ENCODE data around the gene TAS2R8.
A peak's percentile ranks its signal among the peaks of the same experiment; 100 is the strongest.
"Not testable (repeated sequence)": the region's sequence is repeated elsewhere in the genome, so short reads cannot be mapped to it uniquely, and the experiment has no call there.

Gene TAS2R8, protein sequence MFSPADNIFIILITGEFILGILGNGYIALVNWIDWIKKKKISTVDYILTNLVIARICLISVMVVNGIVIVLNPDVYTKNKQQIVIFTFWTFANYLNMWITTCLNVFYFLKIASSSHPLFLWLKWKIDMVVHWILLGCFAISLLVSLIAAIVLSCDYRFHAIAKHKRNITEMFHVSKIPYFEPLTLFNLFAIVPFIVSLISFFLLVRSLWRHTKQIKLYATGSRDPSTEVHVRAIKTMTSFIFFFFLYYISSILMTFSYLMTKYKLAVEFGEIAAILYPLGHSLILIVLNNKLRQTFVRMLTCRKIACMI

DNA sequence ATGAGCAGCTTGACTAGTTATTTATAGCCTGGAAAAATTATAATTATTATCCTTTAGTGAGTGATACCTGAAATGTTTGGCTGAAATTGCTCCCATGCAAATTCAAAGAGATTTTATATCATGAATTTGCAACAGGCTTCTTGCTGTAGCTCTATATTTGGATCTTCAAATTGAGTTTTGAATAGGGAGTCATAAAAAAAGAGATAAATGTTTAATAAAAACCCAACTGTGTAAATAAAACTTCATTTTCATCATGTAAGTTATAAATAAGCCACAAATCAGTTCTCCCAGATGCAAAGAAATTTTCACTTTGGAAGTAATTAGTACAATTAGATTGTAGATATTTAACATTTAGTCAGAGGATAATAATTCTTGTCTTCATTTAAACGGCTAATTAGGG lies at the start of gene TAS2R8:
TAS2R8 (minus strand) TSS at position 101 of the 400 bp plus-strand sequence. CDS start 306 bp downstream, outside the sequence.
- DNase-seq, result no peak

DNA sequence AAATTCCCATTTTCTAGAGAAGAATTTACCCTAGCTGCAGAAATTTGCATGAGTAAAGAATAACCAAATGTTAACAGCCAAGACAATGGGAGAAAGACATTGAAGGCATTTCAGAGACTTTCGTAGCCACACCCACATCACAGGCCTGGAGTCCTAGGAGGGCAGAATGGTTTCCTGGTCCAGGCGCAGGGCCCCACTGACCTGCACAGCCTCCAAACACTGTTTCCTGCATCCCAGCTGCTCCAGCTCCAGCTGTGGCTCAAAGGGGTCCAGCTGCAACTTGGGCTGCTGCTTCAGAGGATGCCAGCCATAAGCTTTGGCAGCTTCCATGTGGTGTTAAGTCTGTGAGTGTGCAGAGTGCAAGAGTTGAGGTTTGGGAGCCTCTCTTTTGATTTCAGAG lies 48.7 kb upstream of the TAS2R8 start:
- DNase-seq, result no peak

DNA sequence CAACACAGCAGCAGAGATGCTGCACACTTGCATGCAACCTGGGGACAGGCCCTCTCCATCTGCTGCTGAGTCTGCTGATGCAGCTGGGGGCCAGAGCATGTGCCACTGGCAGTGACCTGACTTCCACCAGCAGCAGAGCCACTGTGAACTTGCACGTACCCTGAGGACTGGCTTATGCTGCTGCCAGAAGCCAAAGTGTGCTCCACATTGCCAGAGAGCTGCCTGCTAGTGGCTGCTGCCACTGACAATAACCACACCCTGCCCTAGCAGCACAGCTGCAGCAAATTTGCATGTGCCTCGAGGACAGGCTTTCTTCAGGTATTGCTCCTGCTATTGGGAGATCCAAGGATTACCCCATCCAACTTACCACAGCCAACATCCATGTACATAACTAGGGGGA lies 46.7 kb upstream of the TAS2R8 start:
- no peak for DNase-seq

DNA sequence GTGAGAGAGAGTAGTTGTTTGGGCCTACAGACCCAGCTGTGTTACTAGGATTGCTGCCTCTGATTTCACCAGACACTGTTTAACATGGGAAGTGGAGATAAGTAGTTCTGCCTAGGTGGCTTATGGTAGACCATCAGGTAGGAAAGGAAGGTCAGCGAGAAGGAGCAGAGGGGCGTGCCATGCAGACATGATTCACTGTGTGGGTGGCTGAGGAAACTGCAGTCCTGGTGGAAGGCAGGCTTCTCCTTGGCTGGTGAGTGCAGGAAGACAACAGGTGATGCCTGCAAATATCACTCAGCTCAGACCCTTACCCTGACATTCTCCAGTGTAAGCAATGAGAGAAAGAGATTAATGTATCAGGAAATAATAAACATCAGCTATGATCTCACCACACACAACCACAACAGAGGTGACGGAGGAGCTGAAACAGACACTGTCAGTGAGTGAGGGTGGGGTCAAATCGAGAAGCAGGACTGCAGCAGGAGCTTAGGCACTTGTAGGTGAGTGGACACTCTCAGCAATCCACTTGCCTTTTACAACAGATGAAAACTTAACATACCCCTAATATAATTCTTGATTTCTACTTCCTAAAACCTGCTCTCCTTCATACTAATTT lies 44.3 kb upstream of the TAS2R8 start:
- no peak for DNase-seq

DNA sequence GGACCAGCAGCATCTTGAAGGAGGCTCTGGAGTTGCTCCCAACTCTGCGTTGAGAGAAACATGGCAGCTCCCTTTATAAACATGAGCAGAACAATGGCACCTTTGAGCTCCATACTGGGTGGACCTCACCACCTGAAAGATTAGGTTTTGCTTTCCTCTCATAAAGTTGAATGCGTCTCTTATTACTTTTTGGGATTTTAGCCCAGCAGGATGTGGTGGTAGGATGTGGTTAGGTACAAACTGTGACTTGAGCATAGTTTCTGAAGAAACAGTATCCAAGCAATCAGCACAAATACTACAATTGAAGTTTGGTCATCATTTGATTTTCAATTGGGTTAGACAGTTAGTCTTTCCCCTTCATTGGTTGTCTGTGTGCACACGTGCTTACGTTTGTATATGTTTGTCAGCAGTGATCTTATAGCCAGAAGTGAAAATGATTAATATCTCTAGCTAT lies 42.4 kb upstream of the TAS2R8 start, which contains the start of gene PRR4:
PRR4 (minus strand) TSS at position 51 of the 454 bp plus-strand sequence; CDS start at position 13, 38 bp downstream.
- no peak for DNase-seq

DNA sequence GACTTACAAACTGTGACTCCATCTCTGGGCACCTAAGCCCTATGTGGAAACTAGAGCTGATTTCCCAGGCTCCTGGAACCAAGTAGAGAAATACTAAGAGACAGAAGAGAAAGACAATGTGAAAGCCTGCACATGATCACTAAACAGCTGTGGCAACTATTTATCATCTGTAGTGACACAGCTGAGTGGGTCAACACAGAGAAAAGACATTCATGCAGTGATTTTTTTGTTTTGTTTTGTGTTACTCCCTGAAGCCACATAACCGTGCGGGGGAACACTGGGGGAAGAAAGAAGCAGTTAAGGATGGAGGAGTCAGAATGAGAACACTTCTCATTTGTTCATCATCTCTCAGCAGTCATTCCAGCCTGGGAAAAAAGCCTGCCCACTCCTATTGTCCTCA lies 40.7 kb upstream of the TAS2R8 start:
- DNase-seq, result no peak

DNA sequence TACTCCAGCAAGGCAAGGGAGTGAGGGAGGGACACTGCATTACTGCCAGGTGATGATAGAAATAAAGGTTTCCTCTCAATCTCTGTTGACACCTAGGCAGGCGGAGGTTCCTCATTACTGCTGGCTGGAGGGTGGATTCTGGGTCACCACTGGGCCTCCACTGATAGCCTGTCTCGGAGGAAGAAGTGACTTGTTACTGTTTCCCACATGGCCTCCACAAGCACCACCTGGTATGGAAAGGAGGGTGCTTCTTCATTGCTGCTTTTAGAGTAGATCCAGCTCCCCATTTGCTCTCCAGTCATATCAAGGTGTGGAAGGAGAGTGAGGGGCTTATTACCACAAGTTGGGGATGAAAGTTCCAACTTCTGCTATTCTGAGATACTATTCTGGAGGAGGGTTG lies 35.8 kb upstream of the TAS2R8 start:
- no peak for DNase-seq

DNA sequence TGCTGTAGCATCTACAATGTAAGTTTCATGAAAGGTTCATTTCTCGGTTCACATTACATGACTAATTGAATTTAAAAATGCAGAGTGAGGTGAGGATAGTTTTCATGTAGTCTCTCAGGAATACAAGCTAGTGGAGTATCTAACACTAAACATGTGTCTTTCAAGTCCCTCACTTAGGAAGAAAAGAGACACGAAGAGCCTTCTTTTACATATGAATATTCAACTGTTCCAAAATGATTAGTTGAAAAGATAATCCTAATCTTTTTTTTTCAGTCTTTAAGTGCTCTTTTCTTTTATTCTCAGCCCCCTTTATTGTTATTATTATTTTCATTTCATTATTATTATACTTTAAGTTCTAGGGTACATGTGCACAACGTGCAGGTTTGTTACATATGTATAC lies 31.4 kb upstream of the TAS2R8 start:
- no peak for DNase-seq

DNA sequence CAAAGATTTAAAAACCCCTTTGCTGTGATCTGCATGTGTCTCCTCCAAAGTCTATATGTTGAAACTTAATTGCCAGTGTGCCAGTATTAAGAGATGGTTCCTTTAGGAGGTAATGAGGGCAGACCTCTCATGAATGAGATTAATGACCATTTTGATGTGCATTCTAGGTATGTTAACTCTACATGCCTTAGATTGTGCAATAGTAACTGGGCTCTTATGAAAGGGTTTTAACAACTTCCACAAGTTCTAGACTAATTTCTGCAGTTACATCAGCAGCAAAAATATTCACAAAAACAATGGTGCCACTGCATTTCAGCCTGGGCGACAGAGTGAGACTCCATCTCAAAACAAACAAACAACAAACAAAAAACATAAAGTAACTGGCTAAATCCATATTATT lies 22.9 kb upstream of the TAS2R8 start:
- DNase-seq, result no peak

DNA sequence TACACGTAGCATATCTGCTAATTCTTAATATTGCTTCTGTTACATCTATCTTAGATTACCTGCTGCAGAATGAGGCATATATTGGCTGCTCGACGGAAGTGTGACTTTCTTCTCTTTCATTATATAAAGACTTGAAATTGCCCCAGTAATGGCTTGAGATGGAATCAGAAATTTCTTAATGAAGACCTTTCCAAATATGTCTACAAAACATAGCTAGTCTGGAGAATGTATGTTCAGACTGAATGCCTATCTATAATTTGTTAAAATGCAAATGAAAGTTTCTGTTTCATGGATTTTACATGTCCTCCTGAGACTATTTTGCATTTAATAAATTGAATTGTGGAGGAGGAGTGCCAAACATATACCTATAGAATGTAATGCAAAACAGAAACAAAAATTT lies 19.2 kb upstream of the TAS2R8 start, which contains the start of gene TAS2R10:
TAS2R10 (minus strand) TSS at position 101 of the 400 bp plus-strand sequence; CDS start at position 12, 89 bp downstream.
- DNase-seq, result no peak

DNA sequence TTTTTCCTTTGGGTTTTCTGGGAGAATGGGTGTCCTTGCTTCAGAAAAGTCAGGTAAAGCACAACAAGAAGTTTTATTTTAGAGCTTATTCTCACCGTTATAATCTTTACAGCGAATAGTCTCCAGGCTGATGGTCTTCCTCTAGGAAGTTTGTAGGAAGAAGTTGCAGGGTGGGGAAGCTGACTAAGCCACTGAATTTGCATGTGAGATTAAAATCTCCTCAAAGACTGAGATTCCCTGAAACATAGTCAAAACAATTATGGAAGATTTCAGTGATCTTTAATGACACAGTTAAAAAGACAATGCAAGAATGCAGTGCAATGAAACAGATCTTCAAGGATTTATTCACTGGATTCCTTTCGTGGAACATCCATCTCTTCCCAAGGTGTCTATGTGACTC lies 17.9 kb upstream of the TAS2R8 start:
- no peak for DNase-seq

DNA sequence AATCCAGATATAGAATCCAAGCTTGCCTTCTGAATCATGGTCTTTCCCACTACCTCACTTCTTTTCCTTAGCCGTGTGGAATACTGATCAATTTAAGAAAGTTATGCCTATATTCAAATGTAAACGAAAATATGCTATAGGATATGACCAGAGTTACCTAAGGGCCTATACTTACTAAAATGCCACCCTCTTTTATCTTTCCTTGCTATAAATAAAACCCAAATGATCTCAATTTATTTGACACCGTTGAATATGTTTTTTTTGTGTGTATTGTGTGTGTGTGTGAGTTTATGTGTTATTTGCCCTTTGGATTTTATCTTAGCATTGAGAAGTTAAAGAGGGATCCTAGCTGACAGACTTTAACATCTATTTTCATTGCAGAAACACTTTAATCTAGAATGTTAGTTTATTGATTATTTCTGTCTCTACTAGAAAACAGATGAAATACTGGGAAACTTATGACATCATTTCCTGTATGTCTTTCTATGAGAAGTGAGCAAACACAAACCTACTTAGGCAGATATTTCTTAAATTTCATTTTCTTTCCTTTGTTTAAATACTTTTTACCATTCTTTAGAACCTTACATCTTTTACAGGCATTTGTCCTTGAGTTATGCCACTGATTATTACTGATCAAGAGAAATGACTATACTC lies 4.9 kb upstream of the TAS2R8 start:
- DNase-seq, result no peak

DNA sequence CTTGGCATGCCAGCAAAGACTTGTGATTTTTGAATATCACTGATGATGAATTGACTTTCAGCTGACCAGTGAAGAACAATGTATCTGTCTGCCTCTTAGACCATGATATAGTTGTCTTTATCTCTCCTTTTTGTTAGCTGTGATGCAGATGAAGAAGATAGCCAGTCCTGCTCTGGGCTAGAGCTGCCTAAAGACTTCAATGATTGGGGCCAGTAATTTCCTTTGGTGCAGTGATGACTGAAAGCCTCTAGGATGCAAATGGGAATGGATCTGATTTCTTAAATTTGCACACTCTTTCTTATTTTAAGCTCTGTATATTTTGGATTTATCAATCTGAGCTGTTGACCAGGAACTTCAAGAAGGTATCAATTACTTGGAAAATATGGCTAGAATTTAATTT lies 3.0 kb upstream of the TAS2R8 start, which contains the start of gene TAS2R9:
TAS2R9 (minus strand) TSS at position 101 of the 400 bp plus-strand sequence; CDS start at position 8, 93 bp downstream.
- DNase-seq, result no peak

DNA sequence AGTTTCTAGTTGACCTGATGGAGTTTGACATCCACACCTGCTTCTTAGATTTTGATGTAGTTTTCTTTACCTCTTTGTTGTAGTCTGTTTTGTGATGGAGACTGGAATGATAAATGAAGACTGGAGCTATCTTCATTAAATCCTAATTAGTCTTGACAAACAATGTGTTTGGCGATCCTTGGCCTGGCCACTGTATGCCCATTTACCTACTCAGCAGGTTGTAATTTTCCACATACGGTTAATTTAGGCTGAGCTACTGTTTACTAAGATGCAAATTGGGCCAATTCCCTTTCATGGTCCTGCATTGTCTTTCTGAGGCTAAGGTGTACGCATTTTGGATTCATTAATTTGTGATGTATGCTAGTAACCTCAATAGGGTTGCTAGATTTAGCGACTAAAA lies 4.5 kb downstream of the TAS2R8 start, which contains the start of gene TAS2R7:
TAS2R7 (minus strand) TSS at position 41 of the 400 bp plus-strand sequence. CDS start 57 bp downstream, outside the sequence.
- DNase-seq, result no peak

DNA sequence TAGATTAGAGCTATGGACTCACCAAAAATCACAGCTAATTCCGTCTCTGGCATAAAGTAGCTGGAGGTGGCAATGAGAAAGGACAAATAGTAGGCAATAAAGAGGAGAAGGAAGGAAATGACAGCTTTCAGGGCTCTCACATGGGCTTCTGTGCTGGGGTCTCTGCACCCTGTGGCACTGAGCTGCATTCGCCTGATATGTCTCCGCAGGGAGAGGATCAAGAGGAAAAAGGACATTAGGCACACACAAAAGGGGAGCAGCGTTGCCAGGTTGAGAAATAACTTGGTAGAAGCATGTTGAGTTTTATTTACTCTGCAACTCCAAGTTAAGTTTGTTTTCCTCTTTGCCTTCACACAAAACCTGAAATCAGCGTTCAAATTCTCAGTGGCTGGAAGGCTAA lies 5.3 kb downstream of the TAS2R8 start:
- no peak for DNase-seq

DNA sequence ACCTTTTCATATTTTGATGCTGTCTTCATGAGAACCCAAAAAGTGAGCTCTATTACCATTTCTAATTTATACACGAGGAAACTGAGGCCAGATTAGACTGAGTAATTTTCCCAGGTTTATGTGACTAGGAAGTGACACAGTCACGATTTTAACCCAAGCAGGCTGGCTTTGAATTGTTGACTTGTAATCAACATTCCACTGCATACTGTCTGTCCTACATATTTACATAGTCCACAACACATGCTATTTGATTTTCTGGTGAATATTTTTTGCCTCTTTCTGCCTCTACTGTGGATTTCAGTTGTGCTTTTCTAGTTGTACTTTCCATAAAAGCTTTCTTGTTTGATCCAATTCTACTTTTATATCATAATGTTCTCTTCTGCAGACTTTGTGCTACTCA lies 12.9 kb downstream of the TAS2R8 start:
- no peak for DNase-seq

DNA sequence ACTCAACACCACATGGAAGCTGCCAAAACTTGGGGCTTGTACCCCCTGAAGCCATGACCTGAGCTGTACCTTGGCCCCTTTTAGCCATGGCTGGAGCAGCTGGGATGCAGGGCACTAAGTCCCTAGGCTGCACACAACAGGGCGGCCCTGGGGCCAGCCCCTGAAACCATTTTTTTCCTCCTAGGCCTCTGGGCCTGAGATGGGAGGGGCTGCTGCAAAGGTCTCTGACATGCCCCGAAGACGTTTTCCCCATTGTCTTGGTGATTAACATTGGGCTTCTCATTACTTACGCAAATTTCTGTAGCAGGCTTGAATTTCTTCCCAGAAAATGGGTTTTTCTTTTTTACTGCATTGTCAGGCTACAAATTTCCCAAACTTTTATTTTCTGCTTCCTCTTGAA lies 15.3 kb downstream of the TAS2R8 start:
- not testable (repeated sequence) for DNase-seq

DNA sequence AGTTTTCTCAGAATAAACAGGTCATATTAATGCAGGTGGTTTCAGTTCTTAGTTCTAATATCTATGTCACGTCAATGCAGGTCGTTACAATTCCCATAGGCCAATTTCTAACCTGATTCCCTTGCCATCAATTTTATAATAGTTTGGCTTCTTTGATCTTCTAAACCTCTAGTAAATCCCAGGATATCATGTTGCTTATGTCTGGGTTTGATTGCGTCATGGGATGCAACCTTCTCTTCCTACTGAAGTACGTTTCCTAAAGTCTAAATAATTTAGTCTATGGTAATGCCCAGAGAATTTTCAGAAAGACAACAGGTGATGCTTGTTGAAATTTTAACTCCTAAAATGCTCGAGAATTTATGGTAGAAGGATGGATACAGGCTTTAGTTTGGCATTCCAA lies 23.8 kb downstream of the TAS2R8 start:
- no peak for DNase-seq

DNA sequence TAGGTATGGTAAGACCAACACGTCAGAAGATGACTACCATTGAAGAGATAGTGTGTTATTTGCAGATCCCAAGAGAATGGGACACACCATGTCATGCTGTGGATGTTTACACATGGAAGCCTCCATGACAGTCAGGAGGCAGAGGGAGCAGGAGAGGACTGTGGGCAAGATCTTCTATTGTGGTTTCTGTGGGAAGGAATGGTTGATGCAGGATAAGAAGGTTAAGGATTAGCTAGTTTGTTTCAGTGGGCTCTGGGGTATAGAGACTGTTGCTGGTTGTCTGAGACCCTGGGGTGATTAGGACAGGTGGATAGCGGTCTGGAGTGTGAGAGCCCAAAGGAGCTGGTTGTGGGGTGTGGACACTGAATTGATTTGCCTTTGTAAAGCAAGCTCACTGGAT lies 28.0 kb downstream of the TAS2R8 start:
- no peak for DNase-seq

DNA sequence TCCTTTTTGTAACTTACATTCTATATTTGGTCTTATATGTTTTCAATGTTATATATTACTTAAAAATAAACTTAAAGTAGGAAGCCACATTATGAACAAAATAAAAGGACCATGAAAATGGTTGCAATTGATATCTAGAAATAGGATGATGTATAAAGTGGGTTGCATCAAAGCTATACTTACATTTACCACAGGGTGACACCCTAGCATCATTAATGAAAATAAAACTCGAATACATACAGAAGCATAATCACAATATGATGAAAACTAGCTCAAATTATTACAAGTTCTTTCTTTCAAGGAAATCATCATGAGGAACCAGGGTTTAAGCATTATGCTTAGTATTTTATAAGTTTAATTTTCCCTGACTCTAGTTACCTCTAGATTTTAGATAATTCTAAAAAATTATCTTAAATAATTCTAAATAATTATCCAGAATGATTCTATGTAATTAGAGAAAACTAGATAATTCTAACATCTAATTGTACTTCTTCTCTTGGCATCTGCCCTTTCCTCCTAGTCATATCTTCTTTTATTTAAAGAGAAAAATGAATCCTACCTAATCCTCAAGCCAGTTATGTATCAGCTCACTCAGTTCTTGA lies 35.9 kb downstream of the TAS2R8 start:
- DNase-seq, result peak; percentile 67

DNA sequence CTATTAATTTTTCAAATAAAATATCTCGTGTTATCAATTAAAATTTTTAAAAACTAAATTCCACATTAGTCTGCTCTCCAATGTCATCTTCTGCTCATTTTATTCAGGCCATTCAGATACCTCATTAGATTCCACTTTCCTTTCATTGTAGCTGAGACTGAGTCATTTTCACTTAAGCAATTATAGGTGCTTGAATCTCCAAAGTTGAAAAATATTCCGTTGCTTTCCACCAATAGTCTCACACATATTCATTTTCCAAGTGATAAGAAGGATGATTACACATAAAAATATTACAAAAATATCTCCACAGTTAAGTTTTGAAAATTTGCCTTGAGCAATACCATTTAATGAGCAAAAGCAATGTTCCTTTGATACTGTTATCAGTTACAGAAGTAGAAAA lies 47.4 kb downstream of the TAS2R8 start:
- DNase-seq, result no peak

DNA sequence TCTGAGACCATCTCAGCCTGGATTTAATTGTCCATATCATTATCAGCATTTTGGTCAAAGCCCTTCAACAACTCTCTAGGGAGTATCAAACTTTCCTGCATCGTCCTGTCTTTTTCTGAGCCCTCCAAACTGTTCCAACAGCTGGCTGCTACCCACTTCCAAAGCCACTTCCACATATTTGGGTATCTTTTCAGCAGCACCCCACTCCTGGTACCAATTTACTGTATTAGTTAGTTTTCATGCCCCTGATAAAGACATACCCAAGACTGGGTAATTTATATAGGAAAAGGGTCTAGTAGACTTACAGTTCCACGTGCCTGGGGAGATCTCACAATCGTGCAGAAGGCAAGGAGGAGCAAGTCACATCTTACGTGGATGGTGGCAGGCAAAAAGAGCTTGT lies 50.9 kb downstream of the TAS2R8 start:
- DNase-seq, result no peak

Measured in NCI-H510A treated with DMSO at 0.1 percent for 48 hours (cell line).